A549 (cell line): ENCODE measurements around the gene NEK9. TPM values are rescaled to one million over a fixed set of nuclear protein-coding genes. Genes with fewer than 3 reads are reported as not detected.

ENCODE experiments used
- ATAC-seq, 2 experiments: fragments of 200-7000 bp in 1 of 2; fragments of >200 bp in 1 of 2; cut with Nextera tagmentation in 1 of 2; cut with Tn5 transposase in 1 of 2; 3 replicates each; pipeline versions ENCODE4 v1.8.0 to v1.9.1; 2018 to 2020; ENCODE audit warnings: mild to moderate bottlenecking in 1 of 2, moderate library complexity in 1 of 2
- CTCF ChIA-PET: fragments of 300-600 bp; sonication (Branson Sonifier 250); formaldehyde crosslinking; extraction: SDS; loops from one replicate; lab custom pipeline; 2021; ENCODE audit warnings: antibody characterized with exemption, inconsistent platforms; lab: Yijun Ruan, JAX
- POLR2A ChIA-PET: fragments of 350-600 bp; formaldehyde crosslinking; extraction: SDS; loops from one replicate; lab custom pipeline; 2021; ENCODE audit warnings: antibody characterized with exemption, inconsistent platforms; lab: Yijun Ruan, JAX
- DNase-seq, 2 experiments: peaks; one replicate each; pipeline versions ENCODE4 v3.0.0 to v3.0.0-alpha.2; 2011 to 2016; ENCODE audit warnings: low read depth in 1 of 2, low spot score in 1 of 2
- FAIRE-seq: peaks from 2 replicates; lab custom pipeline; 2011; peaks lifted over from hg19 to GRCh38; lab: Jason Lieb, UNC
- H3K27ac ChIP-seq, 2 experiments: fragments of >200 bp; sonication (Bioruptor Twin); formaldehyde crosslinking; 3 replicates each; pipeline ENCODE4 v1.5.1; 2016 to 2017
- H3K4me1 ChIP-seq: fragments of >200 bp; sonication (Bioruptor Twin); formaldehyde crosslinking; 3 replicates; pipeline ENCODE4 v1.6.1; 2016
- H3K4me2 ChIP-seq: fragments of >200 bp; sonication (Bioruptor Twin); formaldehyde crosslinking; 3 replicates; pipeline ENCODE4 v1.6.1; 2016
- H3K4me3 ChIP-seq: fragments of >200 bp; sonication (Bioruptor Twin); formaldehyde crosslinking; 3 replicates; pipeline ENCODE4 v1.5.1; 2016
- H3K9me3 ChIP-seq: fragments of >200 bp; sonication (Bioruptor Twin); formaldehyde crosslinking; 3 replicates; pipeline ENCODE4 v1.6.1; 2016
- BCL3 ChIP-seq: fragments of >200 bp; sonication (Bioruptor Twin); formaldehyde crosslinking; IDR thresholded peaks from 3 replicates; pipeline ENCODE4 v1.6.1; 2016
- BHLHE40 ChIP-seq: IDR thresholded peaks from 2 replicates; pipeline ENCODE4 v1.6.1; 2012; ENCODE audit warnings: low read depth, low read length, inconsistent platforms
- CBX2 ChIP-seq: fragments of 200-600 bp; sonication (generic); IDR thresholded peaks from 2 replicates; pipeline ENCODE4 v1.6.1; 2016; ENCODE audit warnings: low read depth, mild to moderate bottlenecking, borderline replicate concordance
- CBX8 ChIP-seq: fragments of 200-600 bp; sonication (generic); IDR thresholded peaks from 2 replicates; pipeline ENCODE4 v1.6.1; 2016
- CEBPB ChIP-seq, 2 experiments: fragments of >200 bp in 1 of 2; sonication (Bioruptor Twin) in 1 of 2; formaldehyde crosslinking in 1 of 2; IDR thresholded peaks; 2 replicates each; pipeline ENCODE4 v1.6.1; 2012 to 2016
- ELK1 ChIP-seq: fragments of 150-350 bp; IDR thresholded peaks from 2 replicates; pipeline ENCODE4 v1.6.1; 2014; ENCODE audit warnings: low read depth, mild to moderate bottlenecking, low read length
- FOXS1 ChIP-seq: fragments of 250-450 bp; sonication (Bioruptor Pico); IDR thresholded peaks from 2 replicates; pipeline ENCODE4 v1.5.0; 2020; ENCODE audit warnings: mild to moderate bottlenecking, moderate library complexity
- HDAC2 ChIP-seq: fragments of 200-600 bp; sonication (generic); IDR thresholded peaks from 2 replicates; pipeline ENCODE4 v1.6.1; 2016
- HEYL ChIP-seq: fragments of 250-450 bp; sonication (Bioruptor Pico); IDR thresholded peaks from 2 replicates; pipeline ENCODE4 v1.8.0; 2021; ENCODE audit warnings: mild to moderate bottlenecking, moderate library complexity
- HOXA7 ChIP-seq: fragments of 250-450 bp; sonication (Bioruptor Pico); IDR thresholded peaks from 2 replicates; pipeline ENCODE4 v1.5.0; 2020; ENCODE audit warnings: mild to moderate bottlenecking, moderate library complexity
- KDM1A ChIP-seq: fragments of 200-600 bp; sonication (generic); IDR thresholded peaks from 2 replicates; pipeline ENCODE4 v1.6.1; 2016; ENCODE audit warnings: low read depth, mild to moderate bottlenecking
- MAFK ChIP-seq: fragments of 450-650 bp; IDR thresholded peaks from 2 replicates; pipeline ENCODE4 v1.6.1; 2014; ENCODE audit not compliant: partially characterized antibody
- MAZ ChIP-seq: fragments of 150-350 bp; IDR thresholded peaks from 2 replicates; pipeline ENCODE4 v1.6.1; 2014; ENCODE audit warnings: antibody characterized with exemption, low read depth, low read length, borderline replicate concordance
- NFE2L2 ChIP-seq: fragments of 150-350 bp; conservative IDR thresholded peaks from 2 replicates; pipeline ENCODE4 v1.6.1; 2014; ENCODE audit warnings: low read length
- NR3C1 ChIP-seq: fragments of >200 bp; sonication (Bioruptor Twin); formaldehyde crosslinking; IDR thresholded peaks from 3 replicates; pipeline ENCODE4 v1.6.1; 2017
- PBX3 ChIP-seq: IDR thresholded peaks from 2 replicates; pipeline ENCODE4 v1.6.1; 2012
- RAD21 ChIP-seq, 2 experiments: fragments of >200 bp in 1 of 2; sonication (Bioruptor Twin) in 1 of 2; formaldehyde crosslinking in 1 of 2; IDR thresholded peaks in 1 of 2; conservative IDR thresholded peaks in 1 of 2; 2 replicates in 1 of 2; 3 replicates in 1 of 2; pipeline ENCODE4 v1.6.1; 2012 to 2018; ENCODE audit warnings: inconsistent platforms in 1 of 2
- REST ChIP-seq: fragments of 200-600 bp; sonication (generic); IDR thresholded peaks from 2 replicates; pipeline ENCODE4 v1.6.1; 2016; ENCODE audit warnings: antibody characterized with exemption, mild to moderate bottlenecking, moderate library complexity
- ZC3H11A ChIP-seq: fragments of 450-650 bp; IDR thresholded peaks from 2 replicates; pipeline ENCODE4 v1.6.1; 2014; ENCODE audit warnings: antibody characterized with exemption, mild to moderate bottlenecking
- ZFP36 ChIP-seq: fragments of 450-650 bp; IDR thresholded peaks from 2 replicates; pipeline ENCODE4 v1.6.1; 2014; ENCODE audit warnings: borderline replicate concordance; ENCODE audit not compliant: partially characterized antibody
- ZNF302 ChIP-seq: fragments of 250-450 bp; sonication (Bioruptor Pico); IDR thresholded peaks from 2 replicates; pipeline ENCODE4 v1.9.0; 2021; ENCODE audit warnings: inconsistent platforms, mild to moderate bottlenecking, moderate library complexity
- ZSCAN20 ChIP-seq: fragments of 250-450 bp; sonication (Bioruptor Pico); IDR thresholded peaks from 2 replicates; pipeline ENCODE4 v1.8.0; 2022; ENCODE audit warnings: mild to moderate bottlenecking, moderate library complexity
- WGBS: methylation state at CpG from one replicate; pipeline ENCODE4 v1.1.6; 2017; ENCODE audit errors: missing lambda C conversion rate; 5-methylcytosine and 5-hydroxymethylcytosine counted together
- polyA plus RNA-seq, 4 experiments: library from polyadenylated mRNA; depleted of rRNA in 3 of 4; stranded (reverse); fragments of >200 nt; fragmentation: RNase III in 1 of 4; extraction: RNeasy Plus Mini Kit Qiagen cat#74134 plus additional on column Dnase treatment in 1 of 4; gene quantifications; 2 replicates in 3 of 4; 3 replicates in 1 of 4; pipeline ENCODE4 v1.2.3, GENCODE V29; 2011 to 2017

Gene NEK9
- polyA plus RNA-seq, 2 of the 4 experiments (the other 2 are of a cell fraction), result 49.4 to 75.9 TPM

- Histone ChIP-seq H3K9me3 (no peaks in the 10 kb centered on the region), H3K4me3 (no peak overlapping the region), H3K27ac (no peak overlapping the region), H3K4me2 (peak overlapping the region; percentile 18), H3K4me1 (peaks cover 17% of the 10 kb centered on the region)
- FAIRE-seq (no peak), DNase-seq (no peak), ATAC-seq (no peak)
- ChIA-PET POLR2A (no interaction called here), CTCF (interaction anchor here (0.7 to 1.4 kb wide), 3 partner anchors 34 to 113 kb away, joined by 3 read pairs; no protein-coding TSS in a partner anchor)
- no peak for TF ChIP-seq BCL3
- TF ChIP-seq PBX3, result no peak
- TF ChIP-seq CEBPB (IDR thresholded peaks at IDR 0.05), result no peak
- TF ChIP-seq NFE2L2, result no peak
- no peak for TF ChIP-seq FOXS1 (CRISPR knock-in tag)
- no peak for TF ChIP-seq MAFK
- no peak for TF ChIP-seq ZFP36
- no peak for TF ChIP-seq HEYL
- no peak for TF ChIP-seq CBX2
- no peak for TF ChIP-seq ZNF302 (CRISPR knock-in tag)
- TF ChIP-seq ZC3H11A, result no peak
- TF ChIP-seq BHLHE40, result no peak
- TF ChIP-seq RAD21 (conservative IDR thresholded peaks at IDR 0.05 in 1 of 2, IDR thresholded peaks at IDR 0.05 in 1 of 2), result no peak
- no peak for TF ChIP-seq HDAC2
- TF ChIP-seq REST, result no peak
- TF ChIP-seq HOXA7 (CRISPR knock-in tag), result no peak
- TF ChIP-seq ZSCAN20, result no peak
- no peak for TF ChIP-seq MAZ
- no peak for TF ChIP-seq KDM1A
- 62% methylated on average over 3 of the region's 3 CpGs for WGBS
Observed at GRCh38 chr14:75168586-75169335, 41.9 kb upstream of the NEK9 start.

- 86% methylated on average over 2 of the region's 2 CpGs for whole genome bisulfite sequencing
- no peak for ATAC-seq
- CTCF ChIA-PET, result interaction anchor here (0.6 to 2.0 kb wide), 4 partner anchors 51 to 558 kb away, joined by 3 to 6 read pairs (median 4); no protein-coding TSS in a partner anchor
Observed at GRCh38 chr14:75167325-75167724, 40.5 kb upstream of the NEK9 start.

More at GRCh38 chr14:75167325-75167724, 40.5 kb upstream of the NEK9 start:
- DNase-seq (no peak), FAIRE-seq (no peak)
- TF ChIP-seq CBX8 (no peak), NR3C1 (no peak), BHLHE40 (no peak), ELK1 (no peak)
- Histone ChIP-seq H3K4me3 (no peak overlapping the region), H3K27ac (no peak overlapping the region), H3K9me3 (no peaks in the 10 kb centered on the region), H3K4me2 (no peak overlapping the region), H3K4me1 (peaks cover 17% of the 10 kb centered on the region)
- POLR2A ChIA-PET, result no interaction called here
